Mesenchymal stem cell (in vitro differentiated cells and primary cell): ENCODE measurements around the gene ST7.

Experiments
- DNase-seq: peaks from one replicate; pipeline ENCODE4 v3.0.0-alpha.2; 2013
- H2AFZ ChIP-seq: one replicate; pipeline ENCODE4 v1.6.1; 2013; ENCODE audit warnings: low read depth, mild to moderate bottlenecking, control low read depth, inconsistent platforms, low read length, moderate library complexity
- H2AK5ac ChIP-seq: 2 replicates; pipeline ENCODE4 v1.6.1; 2013; ENCODE audit warnings: low read length, moderate library complexity, mild to moderate bottlenecking, inconsistent platforms; ENCODE audit not compliant: severe bottlenecking
- H2BK120ac ChIP-seq: one replicate; pipeline ENCODE4 v1.6.1; 2013; ENCODE audit warnings: low read depth, mild to moderate bottlenecking, inconsistent platforms, low read length, moderate library complexity
- H2BK12ac ChIP-seq, 2 experiments: one replicate each; pipeline ENCODE4 v1.6.1; 2013; ENCODE audit warnings: inconsistent platforms in 2 of 2, low read length in 2 of 2, mild to moderate bottlenecking in 2 of 2, moderate library complexity in 2 of 2, control low read depth in 1 of 2
- H2BK15ac ChIP-seq: one replicate; pipeline ENCODE4 v1.6.1; 2013; ENCODE audit warnings: mild to moderate bottlenecking, low read depth, inconsistent platforms; ENCODE audit not compliant: poor library complexity, severe bottlenecking
- H2BK5ac ChIP-seq: 2 replicates; pipeline ENCODE4 v1.6.1; 2013; ENCODE audit warnings: low read depth, mild to moderate bottlenecking, low read length, control low read depth, inconsistent platforms; ENCODE audit not compliant: poor library complexity, severe bottlenecking
- H3K14ac ChIP-seq, 2 experiments: one replicate each; pipeline ENCODE4 v1.6.1; 2013; ENCODE audit warnings: inconsistent platforms in 2 of 2, low read length in 2 of 2, control low read depth in 1 of 2, mild to moderate bottlenecking in 1 of 2, moderate library complexity in 1 of 2
- H3K18ac ChIP-seq, 2 experiments: one replicate each; pipeline ENCODE4 v1.6.1; 2013; ENCODE audit warnings: inconsistent platforms in 2 of 2, low read length in 2 of 2, control low read depth in 1 of 2, low read depth in 1 of 2, mild to moderate bottlenecking in 1 of 2
- H3K23ac ChIP-seq, 2 experiments: one replicate each; pipeline ENCODE4 v1.6.1; 2013; ENCODE audit warnings: inconsistent platforms in 2 of 2, low read length in 2 of 2, mild to moderate bottlenecking in 2 of 2, moderate library complexity in 2 of 2, control low read depth in 1 of 2
- H3K27ac ChIP-seq: 2 replicates; pipeline ENCODE4 v1.5.1; 2013; ENCODE audit warnings: mild to moderate bottlenecking, moderate library complexity, low read length, control low read depth, inconsistent platforms; ENCODE audit not compliant: poor library complexity, severe bottlenecking
- H3K27me3 ChIP-seq, 2 experiments: 2 replicates each; pipeline versions ENCODE4 v1.6.1 to v1.7.0; 2013; ENCODE audit warnings: low read length in 2 of 2, mild to moderate bottlenecking in 2 of 2, moderate library complexity in 2 of 2, control low read depth in 1 of 2, inconsistent platforms in 1 of 2; ENCODE audit not compliant: control insufficient read depth in 1 of 2, insufficient read depth in 1 of 2
- H3K36me3 ChIP-seq, 2 experiments: 2 replicates each; pipeline versions ENCODE4 v1.6.1 to v1.7.0; 2013; ENCODE audit warnings: low read length in 2 of 2, control low read depth in 1 of 2, inconsistent platforms in 1 of 2, low read depth in 1 of 2, mild to moderate bottlenecking in 1 of 2; ENCODE audit not compliant: insufficient read depth in 2 of 2, control insufficient read depth in 1 of 2
- H3K4ac ChIP-seq, 2 experiments: one replicate each; pipeline ENCODE4 v1.6.1; 2013; ENCODE audit warnings: inconsistent platforms in 2 of 2, low read length in 2 of 2, mild to moderate bottlenecking in 2 of 2, moderate library complexity in 2 of 2, control low read depth in 1 of 2, low read depth in 1 of 2
- H3K4me1 ChIP-seq: 2 replicates; pipeline ENCODE4 v1.6.1; 2013; ENCODE audit warnings: low read depth, low read length, control low read depth; ENCODE audit not compliant: control insufficient read depth, insufficient read depth
- H3K4me2 ChIP-seq: 2 replicates; pipeline ENCODE4 v1.6.1; 2013; ENCODE audit warnings: low read length, mild to moderate bottlenecking, inconsistent platforms; ENCODE audit not compliant: poor library complexity, severe bottlenecking
- H3K4me3 ChIP-seq, 2 experiments: 2 replicates each; pipeline versions ENCODE4 v1.5.1 to v1.7.0; 2013; ENCODE audit warnings: low read length in 2 of 2, mild to moderate bottlenecking in 2 of 2, control low read depth in 1 of 2, low read depth in 1 of 2; ENCODE audit not compliant: insufficient read depth in 1 of 2
- H3K79me1 ChIP-seq: replicated peaks from 2 replicates; pipeline ENCODE4 v1.6.1; 2013; ENCODE audit warnings: mild to moderate bottlenecking, control low read depth, low read length, inconsistent platforms; ENCODE audit not compliant: poor library complexity, severe bottlenecking
- H3K9ac ChIP-seq: 2 replicates; pipeline ENCODE4 v1.7.0; 2013; ENCODE audit warnings: mild to moderate bottlenecking, low read length, moderate library complexity
- H3K9me3 ChIP-seq: 2 replicates; pipeline ENCODE4 v1.7.0; 2013; ENCODE audit warnings: mild to moderate bottlenecking, low read length; ENCODE audit not compliant: control insufficient read depth
- H4K8ac ChIP-seq: one replicate; pipeline ENCODE4 v1.6.1; 2013; ENCODE audit warnings: inconsistent platforms, mild to moderate bottlenecking, low read length, moderate library complexity
- H4K91ac ChIP-seq: one replicate; pipeline ENCODE4 v1.6.1; 2013; ENCODE audit warnings: mild to moderate bottlenecking, low read length, inconsistent platforms
- WGBS: methylation state at CpG from one replicate; pipeline ENCODE4 v1.1.7; 2013; ENCODE audit warnings: mixed read lengths; 5-methylcytosine and 5-hydroxymethylcytosine counted together

The ST7 gene

GRCh38 chr7:117032810-117033209 is 79.5 kb downstream of the ST7 start:
- Histone ChIP-seq H3K23ac (no peak overlapping the region), H3K79me1 (peaks cover 12% of the 10 kb centered on the region), H3K27me3 (no peaks in the 10 kb centered on the region), H4K8ac (no peak overlapping the region), H2BK120ac (no peak overlapping the region), H4K91ac (no peak overlapping the region), H3K27ac (no peak overlapping the region), H3K4me3 (no peak overlapping the region), H3K9me3 (peaks cover 6% of the 10 kb centered on the region), H3K4ac (no peak overlapping the region), H3K18ac (no peak overlapping the region), H2BK15ac (no peak overlapping the region), H2BK5ac (no peak overlapping the region), H2AK5ac (no peak overlapping the region), H3K4me2 (no peak overlapping the region), H3K9ac (no peak overlapping the region), H3K4me1 (no peaks in the 10 kb centered on the region), H2AFZ (no peak overlapping the region), H2BK12ac (no peak overlapping the region), H3K14ac (no peak overlapping the region), H3K36me3 (no peaks in the 10 kb centered on the region)
- WGBS = 92% methylated on average over 1 of the region's 1 CpG
- no peak for DNase-seq

GRCh38 chr7:117034851-117035464 is 81.7 kb downstream of the ST7 start:
- H3K9ac ChIP-seq = no peak overlapping the region
- H2BK5ac ChIP-seq = no peak overlapping the region
- no peaks in the 10 kb centered on the region for H3K4me1 ChIP-seq
- no peak overlapping the region for H3K4me3 ChIP-seq
- peaks cover 17% of the 10 kb centered on the region for H3K79me1 ChIP-seq
- peak; percentile 64 for DNase-seq
- H3K9me3 ChIP-seq = peaks cover 6% of the 10 kb centered on the region
- H3K27me3 ChIP-seq = no peaks in the 10 kb centered on the region
- no peak overlapping the region for H3K18ac ChIP-seq
- no peak overlapping the region for H3K4ac ChIP-seq
- H2BK15ac ChIP-seq = no peak overlapping the region
- H3K23ac ChIP-seq = no peak overlapping the region
- H2AFZ ChIP-seq = no peak overlapping the region
- H2AK5ac ChIP-seq = no peak overlapping the region
- no peak overlapping the region for H4K91ac ChIP-seq
- H3K36me3 ChIP-seq = peaks cover 0 to under 1% of the 10 kb centered on the region in 2 experiments
- no peak overlapping the region for H2BK120ac ChIP-seq
- H4K8ac ChIP-seq = no peak overlapping the region
- H3K4me2 ChIP-seq = no peak overlapping the region
- H2BK12ac ChIP-seq = no peak overlapping the region
- 51% methylated on average over 3 of the region's 3 CpGs for WGBS
- H3K27ac ChIP-seq = no peak overlapping the region
- H3K14ac ChIP-seq = no peak overlapping the region

- Histone ChIP-seq H2BK5ac (no peak overlapping the region), H3K9ac (no peak overlapping the region), H2AFZ (no peak overlapping the region), H2BK15ac (no peak overlapping the region), H3K79me1 (peaks cover 17% of the 10 kb centered on the region), H3K23ac (no peak overlapping the region), H3K4ac (no peak overlapping the region), H3K27ac (no peak overlapping the region), H4K8ac (no peak overlapping the region), H3K4me2 (no peak overlapping the region), H2AK5ac (no peak overlapping the region), H3K9me3 (peaks cover 5% of the 10 kb centered on the region), H4K91ac (no peak overlapping the region), H3K18ac (no peak overlapping the region), H3K36me3 (peaks cover 0 to 2% of the 10 kb centered on the region in 2 experiments), H3K4me1 (no peaks in the 10 kb centered on the region), H2BK12ac (no peak overlapping the region), H2BK120ac (no peak overlapping the region), H3K14ac (no peak overlapping the region), H3K4me3 (no peak overlapping the region), H3K27me3 (no peaks in the 10 kb centered on the region)
- WGBS = no CpG with 5 or more reads among the region's 1 CpG
- no peak for DNase-seq
These were observed 82.2 kb downstream of the ST7 start for GRCh38 chr7:117035465-117035862.

- Histone ChIP-seq H3K14ac (no peak overlapping the region), H2AK5ac (no peak overlapping the region), H3K9ac (no peak overlapping the region), H3K36me3 (peaks cover 0 to 2% of the 10 kb centered on the region in 2 experiments), H3K79me1 (peaks cover 15% of the 10 kb centered on the region), H3K4me1 (no peaks in the 10 kb centered on the region), H3K27me3 (no peaks in the 10 kb centered on the region), H3K9me3 (no peaks in the 10 kb centered on the region), H2AFZ (no peak overlapping the region), H2BK15ac (no peak overlapping the region), H3K27ac (no peak overlapping the region), H3K4me2 (no peak overlapping the region), H4K91ac (no peak overlapping the region), H2BK12ac (no peak overlapping the region), H2BK120ac (no peak overlapping the region), H3K23ac (no peak overlapping the region), H3K4me3 (no peak overlapping the region), H4K8ac (no peak overlapping the region), H3K4ac (no peak overlapping the region), H3K18ac (no peak overlapping the region), H2BK5ac (no peak overlapping the region)
- no peak for DNase-seq
- WGBS = 88% methylated on average over 4 of the region's 4 CpGs
These were observed 82.9 kb downstream of the ST7 start for GRCh38 chr7:117036053-117036669.
